CD4-positive, alpha-beta T cell (primary cell): ENCODE results near the gene PINLYP. TPM values are rescaled to one million over a fixed set of nuclear protein-coding genes. Genes with fewer than 3 reads are reported as not detected.
A peak's percentile ranks its signal among the peaks of the same experiment; 100 is the strongest.

Source experiments
- ATAC-seq: fragments of 200-7000 bp; cut with Tn5 transposase; one replicate; pipeline ENCODE4 v1.10.0; 2022; ENCODE audit warnings: mild to moderate bottlenecking; ENCODE audit not compliant: poor library complexity
- CTCF ChIA-PET: fragments of 350-600 bp; sonication (Branson Sonifier 250); formaldehyde crosslinking; loops from one replicate; lab custom pipeline; 2021; ENCODE audit warnings: antibody characterized with exemption, inconsistent platforms; lab: Charles Lee
- POLR2A ChIA-PET: fragments of 350-600 bp; sonication (Branson Sonifier 250); formaldehyde crosslinking; loops from one replicate; lab custom pipeline; 2021; ENCODE audit warnings: antibody characterized with exemption, inconsistent platforms; lab: Charles Lee
- DNase-seq, 14 experiments: peaks; one replicate each; pipeline ENCODE4 v3.0.0-alpha.2; 2013 to 2020; ENCODE audit warnings: mixed read lengths in 2 of 14
- H3K27ac ChIP-seq, 2 donors: one replicate each; pipeline versions ENCODE4 v1.5.1 to v1.7.0; 2013; ENCODE audit warnings: low read length in 2 of 2, low read depth in 1 of 2, mild to moderate bottlenecking in 1 of 2
- H3K27me3 ChIP-seq, 2 experiments: 1 replicate in 1 of 2; 2 replicates in 1 of 2; pipeline versions ENCODE4 v1.6.1 to v1.7.0; 2013; ENCODE audit warnings: low read length in 2 of 2, control low read depth in 1 of 2, mild to moderate bottlenecking in 1 of 2, moderate library complexity in 1 of 2; ENCODE audit not compliant: insufficient read depth in 2 of 2, control insufficient read depth in 1 of 2
- H3K36me3 ChIP-seq: one replicate; pipeline ENCODE4 v1.6.1; 2013; ENCODE audit warnings: low read length, control low read depth; ENCODE audit not compliant: insufficient read depth
- H3K4me1 ChIP-seq: one replicate; pipeline ENCODE4 v1.6.1; 2013; ENCODE audit warnings: low read length, control low read depth; ENCODE audit not compliant: insufficient read depth
- H3K4me3 ChIP-seq: one replicate; pipeline ENCODE4 v1.5.1; 2013; ENCODE audit warnings: mild to moderate bottlenecking, low read length, moderate library complexity
- H3K9me3 ChIP-seq, 2 experiments: 1 replicate in 1 of 2; 2 replicates in 1 of 2; pipeline versions ENCODE4 v1.6.1 to v1.7.0; 2013; ENCODE audit warnings: low read length in 2 of 2, mild to moderate bottlenecking in 2 of 2, control low read depth in 1 of 2, moderate library complexity in 1 of 2; ENCODE audit not compliant: control insufficient read depth in 1 of 2, insufficient read depth in 1 of 2
- H3K27ac Mint-ChIP-seq: one replicate; pipeline ENCODE4 v1.8.0; 2020; ENCODE audit warnings: mixed read lengths
- H3K27me3 Mint-ChIP-seq: one replicate; pipeline ENCODE4 v1.8.0; 2021; ENCODE audit warnings: mixed read lengths
- H3K36me3 Mint-ChIP-seq: one replicate; pipeline ENCODE4 v1.8.0; 2021; ENCODE audit warnings: low read depth, mixed read lengths
- H3K4me1 Mint-ChIP-seq: one replicate; pipeline ENCODE4 v1.8.0; 2021; ENCODE audit warnings: low read depth, mixed read lengths
- H3K4me3 Mint-ChIP-seq: one replicate; pipeline ENCODE4 v1.8.0; 2020; ENCODE audit warnings: mild to moderate bottlenecking, mixed read lengths
- H3K9me3 Mint-ChIP-seq: one replicate; pipeline ENCODE4 v1.8.0; 2020; ENCODE audit warnings: mixed read lengths
- CTCF ChIP-seq: fragments of 200-600 bp; IDR thresholded peaks from one replicate; pipeline ENCODE4 v1.8.0; 2022; ENCODE audit warnings: antibody characterized with exemption, mild to moderate bottlenecking
- intact Hi-C, 2 experiments: fragments of 100-400 bp; cut with DNase I in 1 of 2; cut with micrococcal nuclease in 1 of 2; formaldehyde crosslinking; loops; one replicate each; pipeline versions ENCODE4 v1.15.1 to v1.9.0; 2023 to 2025; cut with DNase I, micrococcal nuclease
- total RNA-seq, 174 experiments: library from RNA in 2 of 174; stranded (reverse) in 2 of 174; gene quantifications; one replicate each; pipeline ENCODE4 v1.2.3 and lab custom pipeline; 2021 to 2026

The PINLYP gene
- total RNA-seq, 2 experiments from 2014 or later, result not detected

- H3K27me3 Mint-ChIP-seq, result no peaks in the 10 kb centered on the region
- Histone ChIP-seq H3K4me1 (peaks cover 43% of the 10 kb centered on the region), H3K4me3 (no peak overlapping the region), H3K36me3 (no peaks in the 10 kb centered on the region), H3K9me3 (peaks cover 0 to 4% of the 10 kb centered on the region in 2 experiments), H3K27me3 (peaks cover 0 to 5% of the 10 kb centered on the region in 2 experiments), H3K27ac (no peak overlapping the region)
- intact Hi-C loops, result no loop called here
- DNase-seq, result no peak
- H3K4me3 Mint-ChIP-seq, result no peak overlapping the region
- H3K36me3 Mint-ChIP-seq, result peaks cover 8% of the 10 kb centered on the region
- H3K9me3 Mint-ChIP-seq, result no peaks in the 10 kb centered on the region
- H3K4me1 Mint-ChIP-seq, result peaks cover 54% of the 10 kb centered on the region
- no peak for TF ChIP-seq CTCF
- peak overlapping the region; percentile 70 for H3K27ac Mint-ChIP-seq
- ChIA-PET CTCF (interaction anchor here (1.4 kb wide), 1 partner anchor 46 kb away, joined by 3 read pairs; no protein-coding TSS in a partner anchor), POLR2A (no interaction called here)
- ATAC-seq, result no peak
Observed at GRCh38 chr19:43622070-43622469, 46.5 kb downstream of the PINLYP start.

GRCh38 chr19:43622956-43623355 lies 47.4 kb downstream of the PINLYP start:
- Histone ChIP-seq H3K27me3 (peaks cover 0 to 6% of the 10 kb centered on the region in 2 experiments), H3K4me1 (peaks cover 41% of the 10 kb centered on the region), H3K36me3 (no peaks in the 10 kb centered on the region), H3K4me3 (no peak overlapping the region), H3K9me3 (peaks cover 0 to 4% of the 10 kb centered on the region in 2 experiments), H3K27ac (no peak overlapping the region)
- Mint-ChIP-seq H3K36me3 (peaks cover 8% of the 10 kb centered on the region), H3K4me1 (peaks cover 50% of the 10 kb centered on the region), H3K27ac (no peak overlapping the region), H3K4me3 (no peak overlapping the region), H3K9me3 (no peaks in the 10 kb centered on the region), H3K27me3 (peaks cover 7% of the 10 kb centered on the region)
- ATAC-seq, result no peak
- POLR2A ChIA-PET, result no interaction called here
- CTCF ChIA-PET, result no interaction called here
- DNase-seq, result no peak
- TF ChIP-seq CTCF, result no peak
- intact Hi-C loops, result no loop called here

- peaks cover 5% of the 10 kb centered on the region for H3K36me3 Mint-ChIP-seq
- ChIA-PET CTCF (no interaction called here), POLR2A (no interaction called here)
- H3K4me1 Mint-ChIP-seq, result peaks cover 45% of the 10 kb centered on the region
- intact Hi-C loops, result no loop called here
- Histone ChIP-seq H3K9me3 (peaks cover 0 to 4% of the 10 kb centered on the region in 2 experiments), H3K27ac (no peak overlapping the region), H3K4me3 (no peak overlapping the region), H3K36me3 (no peaks in the 10 kb centered on the region), H3K4me1 (peaks cover 31% of the 10 kb centered on the region), H3K27me3 (peaks cover 0 to 6% of the 10 kb centered on the region in 2 experiments)
- peaks cover 7% of the 10 kb centered on the region for H3K27me3 Mint-ChIP-seq
- peak overlapping the region; percentile 51 for H3K27ac Mint-ChIP-seq
- H3K4me3 Mint-ChIP-seq, result peak overlapping the region; percentile 67
- ATAC-seq, result no peak
- no peaks in the 10 kb centered on the region for H3K9me3 Mint-ChIP-seq
- peak in 2 of 14 experiments; percentile 18 to 45 for DNase-seq
- TF ChIP-seq CTCF, result no peak
Observed at GRCh38 chr19:43623889-43624670, 48.5 kb downstream of the PINLYP start.
